COLO668 (cell line): ENCODE results near the gene CALM3.

ENCODE experiments used
- DNase-seq: peaks from one replicate; lab custom pipeline; 2025; ENCODE audit not compliant: unreplicated experiment; lab: John Stamatoyannopoulos, UW

Gene CALM3

GRCh38 chr19:46634656-46635218 is 33.6 kb downstream of the CALM3 start:
- DNase-seq: no peak

DNA sequence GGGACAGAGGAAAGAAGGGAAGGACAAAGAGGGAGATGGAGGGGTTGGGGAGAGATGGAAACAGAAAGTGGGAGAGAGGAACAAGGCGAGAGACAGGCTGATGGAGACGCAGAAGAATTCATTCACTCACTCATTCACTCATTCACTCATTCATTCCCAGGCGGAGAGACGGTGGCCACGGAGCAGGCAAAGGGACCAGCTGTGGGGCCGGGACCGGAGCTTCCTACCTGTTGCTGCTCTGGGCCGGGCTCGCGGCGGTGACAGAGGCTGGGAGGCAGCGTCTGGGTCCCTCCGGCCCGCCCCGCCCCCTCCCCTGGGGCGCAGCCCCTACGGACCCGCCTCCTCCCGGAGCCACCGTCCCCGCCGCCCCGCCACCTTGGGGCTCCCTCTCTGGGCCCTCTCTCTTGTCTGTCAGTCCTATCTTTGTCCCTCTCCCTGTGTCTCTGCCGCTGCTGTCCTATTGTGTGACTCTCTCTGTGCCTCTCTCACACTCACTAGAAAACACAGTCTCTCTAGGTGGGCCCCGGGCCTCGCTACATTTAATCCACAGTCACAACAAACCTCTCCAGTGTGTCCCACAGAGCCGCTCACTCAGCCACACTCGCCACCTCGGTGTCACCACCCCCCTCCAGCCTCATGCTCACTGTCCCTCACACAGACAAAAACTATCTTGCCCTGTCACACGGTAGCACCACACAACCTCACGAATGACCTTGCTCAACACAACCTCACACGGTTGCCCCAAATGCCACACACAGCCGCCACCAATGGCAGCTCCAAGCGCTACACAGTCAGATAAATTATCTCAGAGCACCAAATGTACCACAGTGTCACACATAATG is 35.0 kb downstream of the CALM3 start, which contains the start of gene GNG8:
GNG8 (minus strand) TSS at position 283 of the 842 bp plus-strand sequence. CDS start 1,520 bp downstream, outside the sequence.
- DNase-seq: no peak

DNA sequence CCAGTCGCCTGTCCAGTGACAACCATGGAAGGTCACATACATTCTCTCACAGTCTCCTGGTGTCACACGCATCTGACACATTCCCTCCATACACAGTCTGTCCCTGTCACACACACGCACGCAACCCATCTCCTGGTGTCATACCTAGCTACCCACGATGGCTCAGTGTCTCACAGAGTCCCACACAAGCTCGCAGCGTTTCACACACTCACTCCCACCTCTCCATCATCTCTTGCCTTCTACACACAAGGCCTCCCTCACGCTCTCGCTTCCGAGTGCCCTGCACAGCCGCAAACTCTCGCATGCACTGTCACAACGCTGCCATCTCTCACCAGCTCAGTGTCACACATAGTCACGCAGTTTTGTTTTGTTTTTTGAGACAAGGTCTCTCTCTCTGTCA is 36.1 kb downstream of the CALM3 start:
- no peak for DNase-seq

DNA sequence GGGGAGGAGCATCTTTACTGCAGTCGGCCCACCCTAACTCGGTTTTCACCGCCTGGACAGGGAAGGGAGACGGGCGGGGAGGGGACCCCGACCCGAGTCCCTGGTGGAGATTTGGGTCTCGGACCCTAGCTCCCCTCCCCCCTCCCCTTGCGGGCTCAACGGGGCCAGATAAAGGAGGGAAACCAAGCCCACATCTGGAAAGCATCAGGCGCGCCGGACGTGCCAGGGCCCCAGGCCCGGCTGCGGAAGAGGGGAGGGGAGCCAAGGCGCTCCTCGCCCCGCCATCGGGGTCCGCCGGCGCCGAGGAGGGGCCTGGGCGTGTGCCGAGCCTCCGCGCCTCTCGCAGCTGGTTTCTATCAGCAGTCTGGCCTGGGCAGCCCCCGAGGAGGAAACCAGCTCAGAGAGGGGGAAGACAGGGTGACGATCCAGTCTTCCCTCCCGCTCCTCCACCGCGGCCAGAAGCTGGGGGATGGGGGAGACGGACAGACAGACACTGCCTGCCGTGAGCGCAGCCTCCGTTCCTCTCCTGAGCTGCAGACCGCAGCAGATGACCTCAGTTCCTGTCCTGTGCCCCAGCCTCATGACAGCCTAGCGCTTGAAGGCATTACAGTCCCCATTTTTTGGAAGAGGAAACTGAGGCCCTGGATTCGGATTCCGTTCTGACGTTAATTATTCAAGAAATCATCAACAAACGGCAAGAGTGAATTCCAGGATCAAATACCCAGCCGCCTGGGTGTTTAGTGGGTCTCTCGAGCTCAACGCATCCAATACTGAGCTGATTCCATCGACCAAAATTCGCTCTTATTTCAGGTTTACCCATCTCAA is 38.4 kb downstream of the CALM3 start:
- DNase-seq: peak; percentile 10

GRCh38 chr19:46640656-46641055 is 39.5 kb downstream of the CALM3 start:
- no peak for DNase-seq

GRCh38 chr19:46644720-46645119 is 43.6 kb downstream of the CALM3 start:
- no peak for DNase-seq

DNA sequence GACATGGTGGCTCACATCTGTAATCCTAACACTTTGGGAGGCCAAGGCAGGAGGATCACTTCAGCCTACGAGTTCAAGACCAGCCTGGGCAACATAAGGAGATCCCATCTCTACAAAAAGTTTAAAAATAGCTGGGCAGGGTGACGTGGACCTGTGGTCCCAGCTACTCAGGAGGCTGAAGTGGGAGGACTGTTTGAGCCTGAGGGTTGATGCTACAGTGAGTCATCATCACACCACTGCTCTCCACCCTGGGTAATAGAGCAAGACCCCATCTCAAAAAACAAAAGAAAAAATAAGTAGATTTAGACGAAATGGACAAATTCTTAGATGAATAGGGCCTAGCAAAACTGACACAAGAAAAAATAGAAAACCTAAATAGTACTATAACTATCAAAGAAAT is 45.3 kb downstream of the CALM3 start:
- no peak for DNase-seq

- DNase-seq: peak; percentile 22
Measured at GRCh38 chr19:46648060-46648960, 47.2 kb downstream of the CALM3 start.

GRCh38 chr19:46648961-46649960 is 48.1 kb downstream of the CALM3 start:
- DNase-seq: no peak

DNA sequence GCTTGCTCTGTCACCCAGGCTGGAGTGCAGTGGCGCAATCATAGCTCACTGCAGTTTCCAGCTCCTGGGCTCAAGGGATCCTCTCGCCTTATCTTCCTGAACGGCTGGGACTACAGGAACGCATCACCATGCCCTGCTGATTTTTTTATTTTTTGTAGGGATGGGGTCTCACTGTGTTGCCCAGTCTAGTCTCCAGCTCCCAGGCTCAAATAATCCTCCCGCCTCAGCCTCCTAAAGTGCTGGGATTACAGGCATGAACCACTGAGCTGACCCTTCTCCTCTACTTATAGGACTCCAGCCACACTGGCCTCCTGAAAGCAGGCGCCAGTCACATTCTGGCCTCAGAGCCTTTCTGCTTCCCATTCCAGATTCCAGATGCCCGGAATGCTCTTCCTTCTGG is 49.3 kb downstream of the CALM3 start:
- DNase-seq: no peak

DNA sequence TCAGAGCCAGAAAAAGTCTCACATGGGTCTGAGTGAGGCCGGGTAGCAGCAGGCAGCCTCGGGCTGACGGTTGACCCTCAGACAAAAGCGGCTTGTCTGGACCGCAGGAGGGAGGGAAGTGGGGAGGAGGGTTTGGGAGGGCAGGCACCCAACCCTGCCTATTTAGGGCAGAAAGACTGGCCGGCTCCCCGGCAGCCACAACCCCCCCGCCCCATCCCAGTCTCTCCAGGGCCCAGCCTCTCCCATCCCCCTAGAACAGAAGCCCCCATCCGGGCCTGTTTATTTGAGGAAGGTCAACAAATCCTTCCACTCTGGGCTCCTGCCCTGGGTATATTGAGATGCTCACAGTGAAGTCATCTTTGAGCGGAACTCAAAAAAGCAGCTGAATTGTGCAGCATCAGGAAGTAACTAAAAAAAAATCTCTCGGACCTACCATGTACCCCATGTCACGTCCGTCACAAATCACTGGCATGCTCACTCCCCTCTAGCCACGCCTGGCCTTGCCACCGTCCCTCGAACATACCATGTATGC is 53.6 kb downstream of the CALM3 start:
- DNase-seq: no peak

- no peak for DNase-seq
Measured at GRCh38 chr19:46656541-46656940, 55.4 kb downstream of the CALM3 start.

DNA sequence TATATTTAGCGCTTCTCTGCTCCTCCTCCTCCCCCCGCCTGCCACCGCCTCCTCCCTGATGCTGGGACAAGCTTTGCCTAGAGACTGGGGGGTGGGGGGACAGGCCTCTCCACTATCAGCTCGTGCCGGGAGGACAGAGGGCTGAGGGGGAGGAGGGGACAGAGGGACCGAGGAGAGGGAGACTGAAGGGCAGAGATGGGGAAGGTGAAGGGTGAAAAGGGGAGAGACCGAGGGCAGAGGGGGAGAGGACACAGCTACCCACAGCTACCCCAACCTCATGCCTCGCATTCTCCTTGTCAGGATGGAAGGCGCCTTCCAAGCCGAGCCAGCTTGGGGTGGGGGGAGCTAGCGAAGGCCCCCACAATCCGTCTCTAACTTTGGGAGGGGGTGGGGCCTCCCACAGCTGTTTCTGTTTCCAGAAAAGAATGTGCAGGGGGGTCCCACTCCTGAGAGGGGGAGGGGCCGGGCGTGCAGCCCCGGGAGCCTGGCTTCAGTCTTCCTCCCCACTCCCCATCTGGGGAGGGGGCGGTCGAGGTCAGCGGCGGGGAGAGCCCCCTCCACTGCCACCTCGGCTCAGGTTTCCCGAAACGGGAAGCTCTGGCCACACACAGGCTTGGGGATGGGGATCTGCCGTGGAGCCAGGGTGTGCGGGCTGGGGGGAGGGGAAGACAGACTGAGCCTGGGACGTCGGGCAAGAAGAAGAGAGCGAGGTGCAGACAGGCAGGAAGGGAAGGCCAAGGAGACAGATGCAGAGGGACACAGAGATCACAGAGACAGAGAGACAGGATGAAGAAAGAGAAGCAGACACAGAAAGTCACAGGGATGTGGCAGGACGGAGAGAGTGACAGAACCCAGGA is 58.2 kb downstream of the CALM3 start:
- no peak for DNase-seq

DNA sequence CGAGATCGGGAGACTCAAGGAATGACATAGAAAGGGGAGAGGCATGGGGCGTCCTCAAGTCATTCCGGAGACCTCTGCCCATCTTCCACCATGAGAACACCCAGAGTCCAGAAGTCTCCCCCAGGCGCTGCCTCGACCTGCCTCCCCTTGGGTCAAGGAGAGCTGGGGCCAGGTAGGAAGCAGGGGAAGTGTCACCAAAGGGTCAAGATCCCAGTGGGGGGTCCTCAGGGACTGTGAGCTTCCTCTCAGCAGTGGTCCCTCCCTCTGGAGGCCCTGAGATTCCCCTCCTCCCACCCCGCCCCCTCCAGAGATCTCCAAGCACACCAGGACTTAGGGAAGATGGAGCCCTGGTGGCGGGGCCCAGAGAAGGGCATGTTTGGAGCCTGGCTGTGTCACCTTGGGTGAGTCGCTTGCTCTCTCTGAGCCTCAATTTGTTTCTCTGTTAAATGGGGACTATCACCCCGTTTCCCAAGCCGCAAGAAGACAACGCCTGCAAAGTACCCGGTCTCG is 58.9 kb downstream of the CALM3 start:
- DNase-seq: no peak
